Lower leg skin (tissue), 3 donors: Measurements from ENCODE around the gene ANKMY2.

Source experiments
- CTCF ChIP-seq, 3 donors: fragments of 450-650 bp; IDR thresholded peaks; one replicate each; pipeline ENCODE4 v1.5.1; 2016; ENCODE audit warnings: antibody characterized with exemption in 3 of 3, mild to moderate bottlenecking in 3 of 3, moderate library complexity in 2 of 3
- POLR2A ChIP-seq, 2 donors: fragments of 450-650 bp; IDR thresholded peaks; one replicate each; pipeline ENCODE4 v1.6.1; 2016 to 2017; ENCODE audit warnings: antibody characterized with exemption in 2 of 2, mild to moderate bottlenecking in 1 of 2, moderate library complexity in 1 of 2

DNA sequence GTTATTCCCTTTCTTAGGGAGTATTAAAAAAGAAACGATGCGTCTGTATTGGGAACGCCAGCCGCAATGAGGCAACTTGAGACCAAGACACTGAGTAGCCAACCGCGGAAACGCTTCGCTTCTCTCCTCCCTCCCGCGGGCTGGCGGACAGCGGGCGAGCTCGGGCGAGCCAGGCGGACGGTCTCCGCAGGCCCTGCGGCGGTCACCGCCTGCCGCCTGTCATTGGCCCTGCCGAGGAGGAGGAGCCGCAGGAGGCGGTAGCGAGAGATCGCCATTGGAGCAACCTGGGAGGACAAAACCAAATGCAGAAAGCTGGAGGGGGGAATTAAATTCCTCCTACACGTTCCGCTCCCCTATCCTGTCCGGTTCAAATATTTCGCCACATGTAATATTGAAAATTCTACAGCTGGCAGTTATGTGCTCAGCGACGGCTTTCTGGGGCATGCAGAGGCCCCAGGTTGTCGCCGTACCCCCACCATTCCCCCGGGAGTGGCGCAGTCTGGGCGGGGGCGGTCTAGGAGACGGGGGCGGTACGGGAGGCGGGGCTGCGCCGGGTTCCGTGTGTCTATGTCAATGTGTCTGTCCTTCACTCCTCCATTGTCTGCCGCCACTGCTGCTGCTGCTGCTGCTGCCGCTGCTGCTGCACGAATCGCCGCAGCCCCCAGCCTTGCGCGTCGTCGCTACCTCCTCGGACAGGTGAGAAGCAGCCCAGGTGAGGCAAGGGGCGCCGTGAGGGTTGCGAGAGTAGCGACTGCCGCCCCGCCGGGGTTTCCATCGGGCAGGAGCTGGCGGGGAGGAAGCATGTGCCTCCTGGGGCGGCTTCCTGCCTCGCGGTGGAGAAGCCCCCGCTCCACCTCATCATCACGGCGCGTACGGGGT, at the start of gene ANKMY2, which contains the start of gene BZW2:
- no peak for TF ChIP-seq CTCF (IDR thresholded peaks at IDR 0.05)
- peak in 1 of 2 donors; percentile 87 for TF ChIP-seq POLR2A (IDR thresholded peaks at IDR 0.05)
